HepG2 (cell line): ENCODE results near the gene NSMF. TPM values are rescaled to one million over a fixed set of nuclear protein-coding genes. Genes with fewer than 3 reads are reported as not detected.
A peak's percentile ranks its signal among the peaks of the same experiment; 100 is the strongest.

ENCODE experiments used
- HMG20B ChIP-seq: conservative IDR thresholded peaks from 2 replicates; pipeline ENCODE4 v1.6.1; 2016; ENCODE audit warnings: missing genetic modification reagents, missing compliant biosample characterization
- HNRNPL ChIP-seq: fragments of 200-400 bp; formaldehyde crosslinking; IDR thresholded peaks from 2 replicates; pipeline ENCODE4 v1.6.1; 2017; ENCODE audit warnings: mild to moderate bottlenecking, low read depth, low read length
- MEIS1 ChIP-seq: sonication (generic); formaldehyde crosslinking; IDR thresholded peaks from 2 replicates; pipeline ENCODE4 v1.9.0; 2021; ENCODE audit warnings: mild to moderate bottlenecking, missing genetic modification reagents, moderate library complexity, borderline replicate concordance
- MXD4 ChIP-seq: IDR thresholded peaks from 2 replicates; pipeline ENCODE4 v1.6.1; 2016; ENCODE audit warnings: mild to moderate bottlenecking, missing biosample characterization, missing genetic modification reagents
- RARG ChIP-seq: sonication (generic); formaldehyde crosslinking; IDR thresholded peaks from 2 replicates; pipeline ENCODE4 v1.4.0; 2020; ENCODE audit warnings: low read depth, mild to moderate bottlenecking, missing genetic modification reagents
- RXRB ChIP-seq: IDR thresholded peaks from 2 replicates; pipeline ENCODE4 v1.6.1; 2016; ENCODE audit warnings: borderline replicate concordance, missing genetic modification reagents, missing compliant biosample characterization
- ZFYVE20 ChIP-seq: sonication (generic); formaldehyde crosslinking; IDR thresholded peaks from 2 replicates; pipeline ENCODE4 v1.8.0; 2023; ENCODE audit warnings: low read depth, mild to moderate bottlenecking, moderate library complexity, missing genetic modification reagents, borderline replicate concordance
- ZNF224 ChIP-seq: sonication (generic); formaldehyde crosslinking; IDR thresholded peaks from 2 replicates; pipeline ENCODE4 v1.5.0; 2020; ENCODE audit warnings: mild to moderate bottlenecking, missing genetic modification reagents
- ZNF572 ChIP-seq: sonication (generic); formaldehyde crosslinking; IDR thresholded peaks from 2 replicates; pipeline ENCODE4 v1.5.1; 2020; ENCODE audit warnings: mild to moderate bottlenecking, missing genetic modification reagents
- ZNF746 ChIP-seq: sonication (generic); formaldehyde crosslinking; IDR thresholded peaks from 2 replicates; pipeline ENCODE4 v1.8.0; 2022; ENCODE audit warnings: mild to moderate bottlenecking, missing genetic modification reagents
- ZNF839 ChIP-seq: sonication (generic); formaldehyde crosslinking; IDR thresholded peaks from 2 replicates; pipeline ENCODE4 v1.4.0; 2020; ENCODE audit warnings: missing genetic modification reagents, mild to moderate bottlenecking, borderline replicate concordance
- polyA plus RNA-seq, 8 experiments: library from polyadenylated mRNA; depleted of rRNA in 3 of 8; stranded (reverse) in 7 of 8; unstranded in 1 of 8; fragments of >200 nt; fragmentation: Illumina TruSeq in 4 of 8; extraction: Trizol in 4 of 8; gene quantifications; 2 replicates each; pipeline versions ENCODE4 v1.2.1 to v1.2.3, GENCODE V29; 2011 to 2016; ENCODE audit warnings: low read depth in 4 of 8, missing spikeins in 1 of 8, mixed read lengths in 1 of 8; ENCODE audit not compliant: insufficient read depth in 1 of 8
- total RNA-seq, 5 experiments: library from RNA; depleted of rRNA; stranded (reverse); fragments of >200 nt; fragmentation: Illumina TruSeq; extraction: Trizol; gene quantifications; 2 replicates each; pipeline ENCODE4 v1.2.3, GENCODE V29; 2016; ENCODE audit warnings: low read depth in 1 of 5
- TF ChIP-seq, protein P1 (sequence below): sonication (generic); formaldehyde crosslinking; IDR thresholded peaks from 2 replicates; pipeline ENCODE4 v1.5.0; 2020; ENCODE audit warnings: mild to moderate bottlenecking, missing genetic modification reagents, borderline replicate concordance
- TF ChIP-seq, protein P2 (sequence below): sonication (generic); formaldehyde crosslinking; IDR thresholded peaks from 2 replicates; pipeline ENCODE4 v1.4.0; 2020; ENCODE audit warnings: missing genetic modification reagents
- TF ChIP-seq, protein P3 (sequence below): sonication (generic); formaldehyde crosslinking; IDR thresholded peaks from 2 replicates; pipeline ENCODE4 v1.4.0; 2020; ENCODE audit warnings: mild to moderate bottlenecking, missing genetic modification reagents
- TF ChIP-seq, protein P4 (sequence below): sonication (generic); formaldehyde crosslinking; IDR thresholded peaks from 2 replicates; pipeline ENCODE4 v1.4.0; 2020; ENCODE audit warnings: missing genetic modification reagents, borderline replicate concordance
- TF ChIP-seq, protein P5 (sequence below): sonication (generic); formaldehyde crosslinking; IDR thresholded peaks from 2 replicates; pipeline ENCODE4 v1.4.0; 2020; ENCODE audit warnings: missing genetic modification reagents

Gene NSMF
- total and polyA plus RNA-seq, 2 of the 13 experiments (the other 11 are each of a cell fraction or from before 2014, with no cell fraction given), result 44.3 to 183 TPM

DNA sequence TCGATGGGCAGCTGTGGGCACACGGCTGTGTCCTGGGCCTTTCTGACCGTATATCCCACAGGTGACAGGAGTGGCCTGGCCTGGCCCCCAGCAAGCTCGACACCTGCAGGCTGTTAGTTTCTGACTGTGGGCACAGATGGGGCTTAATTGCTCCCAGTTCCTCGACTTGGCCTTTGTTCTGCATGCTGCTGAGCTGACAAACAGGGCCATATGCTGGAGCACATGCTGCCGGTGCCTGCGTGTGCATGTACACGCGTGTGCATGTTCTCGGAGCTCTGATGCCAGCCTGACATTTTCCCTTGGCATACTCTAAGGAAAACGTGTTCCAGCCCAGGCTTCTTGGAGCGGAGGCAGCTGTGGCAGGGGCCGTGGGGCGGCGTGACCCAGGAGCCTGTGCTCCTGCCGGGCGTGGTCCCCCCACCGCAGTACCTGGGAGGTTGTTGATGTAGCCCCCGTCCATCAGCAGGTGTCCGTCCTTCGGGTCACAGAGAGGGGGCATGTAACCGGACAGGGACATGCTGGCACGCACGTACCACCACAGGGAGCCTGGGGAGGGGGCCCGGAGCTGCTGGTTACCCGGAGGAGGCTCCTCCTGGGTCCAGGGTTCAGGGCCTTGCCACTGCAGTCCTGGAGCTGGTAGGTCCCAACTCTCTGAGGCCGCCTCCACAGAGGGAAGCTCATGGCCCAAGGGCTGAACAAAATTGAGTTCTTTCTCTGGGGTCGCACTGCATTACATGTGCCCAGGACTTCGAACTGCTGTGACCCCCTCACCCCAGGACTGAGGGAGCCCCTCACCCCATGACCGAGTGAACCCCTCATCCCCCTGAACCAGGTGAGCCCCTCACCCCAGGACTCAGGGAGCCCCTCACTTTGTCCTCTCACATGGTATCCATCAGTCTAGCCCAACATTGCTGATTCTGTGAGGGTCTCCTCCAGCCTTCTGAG is 4.1 kb upstream of the NSMF start (continued):
- TF ChIP-seq RARG (CRISPR knock-in tag) (no peak), ZNF224 (CRISPR knock-in tag) (peak; percentile 41; the same call in 1 of the 2 replicates), MEIS1 (peak; percentile 86; the same call in 1 of the 2 replicates), RXRB (CRISPR knock-in tag) (peak; percentile 69; the same call in 1 of the 2 replicates), MXD4 (0 out of 2 replicates have a peak, but pooled peaks have one; percentile 33), ZNF746 (peak; percentile 41; the same call in 1 of the 2 replicates), ZFYVE20 (no peak), HMG20B (CRISPR knock-in tag) (no peak), ZNF839 (CRISPR knock-in tag) (no peak), ZNF572 (CRISPR knock-in tag) (0 out of 2 replicates have a peak, but pooled peaks have one; percentile 9), HNRNPL (peak; percentile 89)
- TF ChIP-seq, protein P1, sequence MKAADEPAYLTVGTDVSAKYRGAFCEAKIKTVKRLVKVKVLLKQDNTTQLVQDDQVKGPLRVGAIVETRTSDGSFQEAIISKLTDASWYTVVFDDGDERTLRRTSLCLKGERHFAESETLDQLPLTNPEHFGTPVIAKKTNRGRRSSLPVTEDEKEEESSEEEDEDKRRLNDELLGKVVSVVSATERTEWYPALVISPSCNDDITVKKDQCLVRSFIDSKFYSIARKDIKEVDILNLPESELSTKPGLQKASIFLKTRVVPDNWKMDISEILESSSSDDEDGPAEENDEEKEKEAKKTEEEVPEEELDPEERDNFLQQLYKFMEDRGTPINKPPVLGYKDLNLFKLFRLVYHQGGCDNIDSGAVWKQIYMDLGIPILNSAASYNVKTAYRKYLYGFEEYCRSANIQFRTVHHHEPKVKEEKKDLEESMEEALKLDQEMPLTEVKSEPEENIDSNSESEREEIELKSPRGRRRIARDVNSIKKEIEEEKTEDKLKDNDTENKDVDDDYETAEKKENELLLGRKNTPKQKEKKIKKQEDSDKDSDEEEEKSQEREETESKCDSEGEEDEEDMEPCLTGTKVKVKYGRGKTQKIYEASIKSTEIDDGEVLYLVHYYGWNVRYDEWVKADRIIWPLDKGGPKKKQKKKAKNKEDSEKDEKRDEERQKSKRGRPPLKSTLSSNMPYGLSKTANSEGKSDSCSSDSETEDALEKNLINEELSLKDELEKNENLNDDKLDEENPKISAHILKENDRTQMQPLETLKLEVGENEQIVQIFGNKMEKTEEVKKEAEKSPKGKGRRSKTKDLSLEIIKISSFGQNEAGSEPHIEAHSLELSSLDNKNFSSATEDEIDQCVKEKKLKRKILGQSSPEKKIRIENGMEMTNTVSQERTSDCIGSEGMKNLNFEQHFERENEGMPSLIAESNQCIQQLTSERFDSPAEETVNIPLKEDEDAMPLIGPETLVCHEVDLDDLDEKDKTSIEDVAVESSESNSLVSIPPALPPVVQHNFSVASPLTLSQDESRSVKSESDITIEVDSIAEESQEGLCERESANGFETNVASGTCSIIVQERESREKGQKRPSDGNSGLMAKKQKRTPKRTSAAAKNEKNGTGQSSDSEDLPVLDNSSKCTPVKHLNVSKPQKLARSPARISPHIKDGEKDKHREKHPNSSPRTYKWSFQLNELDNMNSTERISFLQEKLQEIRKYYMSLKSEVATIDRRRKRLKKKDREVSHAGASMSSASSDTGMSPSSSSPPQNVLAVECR, result peak; percentile 47; the same call in 1 of the 2 replicates
- TF ChIP-seq, protein P2, sequence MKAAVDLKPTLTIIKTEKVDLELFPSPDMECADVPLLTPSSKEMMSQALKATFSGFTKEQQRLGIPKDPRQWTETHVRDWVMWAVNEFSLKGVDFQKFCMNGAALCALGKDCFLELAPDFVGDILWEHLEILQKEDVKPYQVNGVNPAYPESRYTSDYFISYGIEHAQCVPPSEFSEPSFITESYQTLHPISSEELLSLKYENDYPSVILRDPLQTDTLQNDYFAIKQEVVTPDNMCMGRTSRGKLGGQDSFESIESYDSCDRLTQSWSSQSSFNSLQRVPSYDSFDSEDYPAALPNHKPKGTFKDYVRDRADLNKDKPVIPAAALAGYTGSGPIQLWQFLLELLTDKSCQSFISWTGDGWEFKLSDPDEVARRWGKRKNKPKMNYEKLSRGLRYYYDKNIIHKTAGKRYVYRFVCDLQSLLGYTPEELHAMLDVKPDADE, result 0 out of 2 replicates have a peak, but pooled peaks have one; percentile 38
- TF ChIP-seq, protein P3, sequence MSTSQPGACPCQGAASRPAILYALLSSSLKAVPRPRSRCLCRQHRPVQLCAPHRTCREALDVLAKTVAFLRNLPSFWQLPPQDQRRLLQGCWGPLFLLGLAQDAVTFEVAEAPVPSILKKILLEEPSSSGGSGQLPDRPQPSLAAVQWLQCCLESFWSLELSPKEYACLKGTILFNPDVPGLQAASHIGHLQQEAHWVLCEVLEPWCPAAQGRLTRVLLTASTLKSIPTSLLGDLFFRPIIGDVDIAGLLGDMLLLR, result 0 out of 2 replicates have a peak, but pooled peaks have one; percentile 25
- TF ChIP-seq, protein P4, sequence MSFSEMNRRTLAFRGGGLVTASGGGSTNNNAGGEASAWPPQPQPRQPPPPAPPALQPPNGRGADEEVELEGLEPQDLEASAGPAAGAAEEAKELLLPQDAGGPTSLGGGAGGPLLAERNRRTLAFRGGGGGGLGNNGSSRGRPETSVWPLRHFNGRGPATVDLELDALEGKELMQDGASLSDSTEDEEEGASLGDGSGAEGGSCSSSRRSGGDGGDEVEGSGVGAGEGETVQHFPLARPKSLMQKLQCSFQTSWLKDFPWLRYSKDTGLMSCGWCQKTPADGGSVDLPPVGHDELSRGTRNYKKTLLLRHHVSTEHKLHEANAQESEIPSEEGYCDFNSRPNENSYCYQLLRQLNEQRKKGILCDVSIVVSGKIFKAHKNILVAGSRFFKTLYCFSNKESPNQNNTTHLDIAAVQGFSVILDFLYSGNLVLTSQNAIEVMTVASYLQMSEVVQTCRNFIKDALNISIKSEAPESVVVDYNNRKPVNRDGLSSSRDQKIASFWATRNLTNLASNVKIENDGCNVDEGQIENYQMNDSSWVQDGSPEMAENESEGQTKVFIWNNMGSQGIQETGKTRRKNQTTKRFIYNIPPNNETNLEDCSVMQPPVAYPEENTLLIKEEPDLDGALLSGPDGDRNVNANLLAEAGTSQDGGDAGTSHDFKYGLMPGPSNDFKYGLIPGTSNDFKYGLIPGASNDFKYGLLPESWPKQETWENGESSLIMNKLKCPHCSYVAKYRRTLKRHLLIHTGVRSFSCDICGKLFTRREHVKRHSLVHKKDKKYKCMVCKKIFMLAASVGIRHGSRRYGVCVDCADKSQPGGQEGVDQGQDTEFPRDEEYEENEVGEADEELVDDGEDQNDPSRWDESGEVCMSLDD (CRISPR knock-in tag), result no peak
- TF ChIP-seq, protein P5, sequence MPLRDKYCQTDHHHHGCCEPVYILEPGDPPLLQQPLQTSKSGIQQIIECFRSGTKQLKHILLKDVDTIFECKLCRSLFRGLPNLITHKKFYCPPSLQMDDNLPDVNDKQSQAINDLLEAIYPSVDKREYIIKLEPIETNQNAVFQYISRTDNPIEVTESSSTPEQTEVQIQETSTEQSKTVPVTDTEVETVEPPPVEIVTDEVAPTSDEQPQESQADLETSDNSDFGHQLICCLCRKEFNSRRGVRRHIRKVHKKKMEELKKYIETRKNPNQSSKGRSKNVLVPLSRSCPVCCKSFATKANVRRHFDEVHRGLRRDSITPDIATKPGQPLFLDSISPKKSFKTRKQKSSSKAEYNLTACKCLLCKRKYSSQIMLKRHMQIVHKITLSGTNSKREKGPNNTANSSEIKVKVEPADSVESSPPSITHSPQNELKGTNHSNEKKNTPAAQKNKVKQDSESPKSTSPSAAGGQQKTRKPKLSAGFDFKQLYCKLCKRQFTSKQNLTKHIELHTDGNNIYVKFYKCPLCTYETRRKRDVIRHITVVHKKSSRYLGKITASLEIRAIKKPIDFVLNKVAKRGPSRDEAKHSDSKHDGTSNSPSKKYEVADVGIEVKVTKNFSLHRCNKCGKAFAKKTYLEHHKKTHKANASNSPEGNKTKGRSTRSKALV, result 0 out of 2 replicates have a peak, but pooled peaks have one; percentile 24
